GM19438 (cell line): ENCODE data around the gene TGM2.

ENCODE experiments used
- ATAC-seq: cut with Tn5 transposase; IDR thresholded peaks from one replicate; pipeline ENCODE4 v1.9.1; 2021; ENCODE audit warnings: low read depth; ENCODE audit not compliant: unreplicated experiment

The TGM2 gene

GRCh38 chr20:38134427-38135270 lies 30.4 kb downstream of the TGM2 start:
- ATAC-seq = no peak

GRCh38 chr20:38133680-38134426 lies 31.2 kb downstream of the TGM2 start:
- no peak for ATAC-seq

- ATAC-seq = no peak
Observed at GRCh38 chr20:38132910-38133501, 32.1 kb downstream of the TGM2 start.

- ATAC-seq = no peak
Observed at GRCh38 chr20:38132156-38132909, 32.7 kb downstream of the TGM2 start.

GRCh38 chr20:38131588-38132121 lies 33.4 kb downstream of the TGM2 start:
- ATAC-seq = no peak

- ATAC-seq = no peak
Observed at GRCh38 chr20:38130687-38131587, 34.1 kb downstream of the TGM2 start.

- no peak for ATAC-seq
Observed at GRCh38 chr20:38129893-38130609, 35.0 kb downstream of the TGM2 start.

GRCh38 chr20:38129248-38129865 lies 35.7 kb downstream of the TGM2 start:
- no peak for ATAC-seq

GRCh38 chr20:38128691-38129090 lies 36.4 kb downstream of the TGM2 start:
- ATAC-seq = no peak

- no peak for ATAC-seq
Observed at GRCh38 chr20:38127920-38128528, 37.0 kb downstream of the TGM2 start.

GRCh38 chr20:38126932-38127621 lies 38.0 kb downstream of the TGM2 start:
- no peak for ATAC-seq

GRCh38 chr20:38126146-38126921 lies 38.7 kb downstream of the TGM2 start:
- no peak for ATAC-seq

- no peak for ATAC-seq
Observed at GRCh38 chr20:38125157-38126056, 39.7 kb downstream of the TGM2 start.

- no peak for ATAC-seq
Observed at GRCh38 chr20:38123021-38123587, 42.0 kb downstream of the TGM2 start.

GRCh38 chr20:38121741-38122140 lies 43.3 kb downstream of the TGM2 start:
- no peak for ATAC-seq
